B cell (primary cell): ENCODE data around the gene DNAH8. TPM values are rescaled to one million over a fixed set of nuclear protein-coding genes. Genes with fewer than 3 reads are reported as not detected.

Experiments used
- ATAC-seq: fragments of 200-7000 bp; cut with Tn5 transposase; one replicate; pipeline ENCODE4 v1.10.0; 2021; ENCODE audit warnings: low read depth, mild to moderate bottlenecking, moderate number of reproducible peaks, moderate library complexity
- CTCF ChIA-PET: fragments of 350-600 bp; sonication (Branson Sonifier 250); formaldehyde crosslinking; loops from one replicate; lab custom pipeline; 2021; ENCODE audit warnings: antibody characterized with exemption, inconsistent platforms; lab: Charles Lee
- POLR2A ChIA-PET: fragments of 350-600 bp; sonication (Branson Sonifier 250); formaldehyde crosslinking; loops from one replicate; lab custom pipeline; 2021; ENCODE audit warnings: antibody characterized with exemption; lab: Charles Lee
- DNase-seq: peaks from one replicate; pipeline ENCODE4 v3.0.0; 2013
- H2AFZ ChIP-seq: 2 replicates; pipeline ENCODE4 v1.6.1; 2012; ENCODE audit warnings: mild to moderate bottlenecking, low read depth, low read length; ENCODE audit not compliant: insufficient read depth, poor library complexity, severe bottlenecking
- H3K27ac ChIP-seq, 2 donors: 1 replicate in 1 of 2; 2 replicates in 1 of 2; pipeline ENCODE4 v1.5.1; 2012 to 2013; ENCODE audit warnings: low read length in 2 of 2, mild to moderate bottlenecking in 2 of 2, moderate library complexity in 1 of 2
- H3K27me3 ChIP-seq, 4 experiments: fragments of 200-600 bp in 1 of 4; sonication (generic) in 1 of 4; replicated peaks in 1 of 4; 1 replicate in 2 of 4; 2 replicates in 2 of 4; pipeline versions ENCODE4 v1.6.1 to v1.7.0; 2013 to 2016; ENCODE audit warnings: low read length in 3 of 4, mild to moderate bottlenecking in 2 of 4, mixed read lengths in 1 of 4, moderate library complexity in 1 of 4; ENCODE audit not compliant: insufficient read depth in 4 of 4, control insufficient read depth in 3 of 4; ENCODE audit errors: control extremely low read depth in 1 of 4
- H3K36me3 ChIP-seq, 2 experiments: replicated peaks in 1 of 2; 1 replicate in 1 of 2; 2 replicates in 1 of 2; pipeline versions ENCODE4 v1.6.1 to v1.7.1; 2013; ENCODE audit warnings: low read length in 1 of 2; ENCODE audit not compliant: insufficient read depth in 2 of 2, control insufficient read depth in 1 of 2; ENCODE audit errors: control extremely low read depth in 1 of 2, extremely low read depth in 1 of 2
- H3K4me1 ChIP-seq, 2 donors: fragments of 200-600 bp in 1 of 2; sonication (generic) in 1 of 2; 1 replicate in 1 of 2; 2 replicates in 1 of 2; pipeline versions ENCODE4 v1.5.1 to v1.6.1; 2013 to 2017; ENCODE audit warnings: low read length in 2 of 2; ENCODE audit not compliant: control insufficient read depth in 2 of 2, insufficient read depth in 2 of 2
- H3K4me2 ChIP-seq: replicated peaks from 2 replicates; pipeline ENCODE3; 2012; ENCODE audit warnings: mild to moderate bottlenecking, low read depth, low read length; ENCODE audit not compliant: poor library complexity, severe bottlenecking
- H3K4me3 ChIP-seq, 5 experiments: fragments of 200-600 bp in 1 of 5; sonication (generic) in 1 of 5; 1 replicate in 3 of 5; 2 replicates in 2 of 5; pipeline versions ENCODE4 v1.5.1 to v1.7.0; 2011 to 2016; ENCODE audit warnings: low read length in 4 of 5, mild to moderate bottlenecking in 4 of 5, low read depth in 2 of 5, control low read depth in 1 of 5, moderate library complexity in 1 of 5; ENCODE audit not compliant: insufficient read depth in 1 of 5; ENCODE audit errors: control extremely low read depth in 1 of 5, extremely low read depth in 1 of 5
- H3K79me2 ChIP-seq: fragments of 200-600 bp; sonication (generic); one replicate; pipeline ENCODE4 v1.6.0; 2016; ENCODE audit warnings: low read length; ENCODE audit not compliant: control insufficient read depth, insufficient read depth
- H3K9ac ChIP-seq: fragments of 200-600 bp; sonication (generic); 2 replicates; pipeline ENCODE4 v1.6.1; 2017; ENCODE audit warnings: mild to moderate bottlenecking, low read length, moderate library complexity
- H3K9me3 ChIP-seq, 3 donors: one replicate each; pipeline versions ENCODE4 v1.6.1 to v1.7.1; 2013; ENCODE audit warnings: low read length in 2 of 3; ENCODE audit not compliant: control insufficient read depth in 2 of 3, insufficient read depth in 1 of 3; ENCODE audit errors: control extremely low read depth in 1 of 3
- H4K20me1 ChIP-seq: 2 replicates; pipeline ENCODE4 v1.6.0; 2012; ENCODE audit warnings: mild to moderate bottlenecking, low read length; ENCODE audit not compliant: insufficient read depth, control insufficient read depth, poor library complexity, severe bottlenecking
- H3K27ac Mint-ChIP-seq: one replicate; pipeline ENCODE4 v1.8.0; 2021; ENCODE audit warnings: mixed read lengths
- H3K27me3 Mint-ChIP-seq: one replicate; pipeline ENCODE4 v1.8.0; 2021; ENCODE audit warnings: mixed read lengths
- H3K4me1 Mint-ChIP-seq: one replicate; pipeline ENCODE4 v1.8.0; 2021; ENCODE audit warnings: mixed read lengths
- H3K4me3 Mint-ChIP-seq: one replicate; pipeline ENCODE4 v1.8.0; 2021; ENCODE audit warnings: mixed read lengths
- H3K9me3 Mint-ChIP-seq: one replicate; pipeline ENCODE4 v1.8.0; 2022; ENCODE audit warnings: mixed read lengths; ENCODE audit not compliant: insufficient read depth
- CTCF ChIP-seq: fragments of 200-600 bp; IDR thresholded peaks from one replicate; pipeline ENCODE4 v1.8.0; 2022; ENCODE audit warnings: antibody characterized with exemption, mild to moderate bottlenecking
- EZH2 ChIP-seq: IDR thresholded peaks from 2 replicates; pipeline ENCODE4 v1.6.1; 2012; ENCODE audit warnings: borderline replicate concordance, low read depth, mild to moderate bottlenecking, moderate library complexity, low read length; ENCODE audit not compliant: insufficient read depth, poor library complexity, severe bottlenecking
- WGBS: methylation state at CpG from one replicate; pipeline ENCODE4 v1.1.5; 2013; ENCODE audit warnings: missing lambda C conversion rate; ENCODE audit not compliant: insufficient coverage; 5-methylcytosine and 5-hydroxymethylcytosine counted together
- intact Hi-C: fragments of 100-400 bp; cut with micrococcal nuclease; formaldehyde crosslinking; loops from one replicate; pipeline ENCODE4 v1.10.0; 2022
- polyA plus RNA-seq: library from polyadenylated mRNA; depleted of rRNA; stranded (reverse); fragments of >200 nt; gene quantifications from 2 replicates; pipeline ENCODE4 v1.2.3, GENCODE V29; 2012
- total RNA-seq, 2 donors: library from RNA; stranded (reverse); fragments of 120-200 nt in 1 of 2; gene quantifications; 1 replicate in 1 of 2; 2 replicates in 1 of 2; pipeline versions ENCODE4 v1.2.3 to v1.2.4, GENCODE V29; 2013 to 2022

Gene DNAH8
- total and polyA plus RNA-seq, 2 donors (not counting 1 experiment from before 2014, with no cell fraction given) = 0.69 to 1.1 TPM

GRCh38 chr6:39016839-39017546 is 301.9 kb downstream of the DNAH8 start:
- 96% methylated on average over 5 of the region's 7 CpGs for WGBS
- no peak overlapping the region for H3K27ac Mint-ChIP-seq
- H3K4me1 Mint-ChIP-seq = no peaks in the 10 kb centered on the region
- Histone ChIP-seq H3K9me3 (no peaks in the 10 kb centered on the region), H4K20me1 (no peaks in the 10 kb centered on the region), H3K9ac (no peak overlapping the region), H3K27me3 (peaks cover 0 to 3% (median 0%) of the 10 kb centered on the region in 4 experiments), H3K4me1 (no peaks in the 10 kb centered on the region), H3K36me3 (no peaks in the 10 kb centered on the region), H3K4me3 (no peak overlapping the region), H3K27ac (no peak overlapping the region), H3K79me2 (no peaks in the 10 kb centered on the region), H3K4me2 (no peak overlapping the region), H2AFZ (no peak overlapping the region)
- H3K27me3 Mint-ChIP-seq = peaks cover 3% of the 10 kb centered on the region
- TF ChIP-seq EZH2 (no peak), CTCF (no peak)
- H3K9me3 Mint-ChIP-seq = no peaks in the 10 kb centered on the region
- ATAC-seq = no peak
- intact Hi-C loops = no loop called here
- ChIA-PET POLR2A (no interaction called here), CTCF (interaction anchor here (0.7 to 1.6 kb wide), 2 partner anchors 12 to 15 kb away, joined by 3 to 5 read pairs; no protein-coding TSS in a partner anchor)
- DNase-seq = no peak
- H3K4me3 Mint-ChIP-seq = no peak overlapping the region

- no peak overlapping the region for H3K4me3 ChIP-seq
Measured at GRCh38 chr6:39017547-39017880, 302.4 kb downstream of the DNAH8 start.

More at GRCh38 chr6:39017547-39017880, 302.4 kb downstream of the DNAH8 start:
- Histone ChIP-seq H3K79me2 (no peaks in the 10 kb centered on the region), H3K9me3 (no peaks in the 10 kb centered on the region), H3K4me1 (no peaks in the 10 kb centered on the region), H3K4me2 (no peak overlapping the region), H2AFZ (no peak overlapping the region), H3K9ac (no peak overlapping the region), H3K27ac (no peak overlapping the region), H3K36me3 (no peaks in the 10 kb centered on the region), H3K27me3 (peaks cover 0 to 3% (median 0%) of the 10 kb centered on the region in 4 experiments), H4K20me1 (no peaks in the 10 kb centered on the region)
- ChIA-PET POLR2A (no interaction called here), CTCF (interaction anchor here (1.6 kb wide), 1 partner anchor 12 kb away, joined by 5 read pairs; no protein-coding TSS in a partner anchor)
- no peak for DNase-seq
- Mint-ChIP-seq H3K27ac (no peak overlapping the region), H3K9me3 (no peaks in the 10 kb centered on the region), H3K4me1 (no peaks in the 10 kb centered on the region), H3K4me3 (no peak overlapping the region), H3K27me3 (peaks cover 3% of the 10 kb centered on the region)
- WGBS = 67% methylated on average over 3 of the region's 4 CpGs
- intact Hi-C loops = no loop called here
- no peak for TF ChIP-seq EZH2
- no peak for TF ChIP-seq CTCF
- no peak for ATAC-seq
